ENCODE measurements around the gene IGF1R. TPM values are rescaled to one million over a fixed set of nuclear protein-coding genes. Genes with fewer than 3 reads are reported as not detected.

IGF1R gene
- total RNA-seq, 1 experiment from 2014 or later = 16.3 TPM

- TF ChIP-seq MAX (IDR thresholded peaks at IDR 0.05) = no peak
- TF ChIP-seq YY1 (IDR thresholded peaks at IDR 0.05; ENCODE audit: extremely low read depth, insufficient replicate concordance, low read depth, low read length) = no peak
- TF ChIP-seq RAD21 (IDR thresholded peaks at IDR 0.05; ENCODE audit: low read depth) = no peak
- TF ChIP-seq SP1 (IDR thresholded peaks at IDR 0.05; ENCODE audit: low read depth) = no peak
- no peak for TF ChIP-seq TCF7L2 (IDR thresholded peaks at IDR 0.05; ENCODE audit: borderline replicate concordance, extremely low read depth, insufficient read depth, insufficient read length)
- no peak for TF ChIP-seq SRF (IDR thresholded peaks at IDR 0.05; ENCODE audit: low read depth)
- no peak for TF ChIP-seq JUND (IDR thresholded peaks at IDR 0.05)
- TF ChIP-seq ATF3 (IDR thresholded peaks at IDR 0.05) = no peak
Observed at GRCh38 chr15:98809273-98809672, 160.9 kb downstream of the IGF1R start (continued).

GRCh38 chr15:98812716-98813446 is 164.5 kb downstream of the IGF1R start:
- no peak overlapping the region for H3K27ac ChIP-seq (ENCODE audit: low read depth, low read length)
- no peaks in the 10 kb centered on the region for H4K20me1 ChIP-seq (ENCODE audit: insufficient read depth)
- H3K9me2 ChIP-seq (ENCODE audit: insufficient read depth) = no peaks in the 10 kb centered on the region
- H2AFZ ChIP-seq (ENCODE audit: low read depth, low read length, poor library complexity, severe bottlenecking) = no peak overlapping the region
- no peaks in the 10 kb centered on the region for H3K36me3 ChIP-seq (ENCODE audit: control insufficient read depth in 1 of 2, insufficient read depth in 2 of 2, low read length in 2 of 2)
- H3K4me2 ChIP-seq (ENCODE audit: low read length) = no peak overlapping the region
- no TSS peak for BruUV-seq (replicated peaks)
- intact Hi-C loops (cut with micrococcal nuclease) = no loop called here
- RAD21 ChIA-PET (ENCODE audit: low non-redundant PET in 1 of 2, low total read pairs in 2 of 2, uncharacterized antibody in 2 of 2, unreplicated experiment in 2 of 2) = no interaction called here
- no peaks in the 10 kb centered on the region for H3K9me3 ChIP-seq (ENCODE audit: control insufficient read depth in 1 of 2, insufficient read depth in 1 of 2, low read depth in 1 of 2, low read length in 2 of 2)
- H3K4me3 ChIP-seq (replicated peaks in 1 of 2; ENCODE audit: low read depth in 1 of 2, low read length in 2 of 2) = no peak overlapping the region
- H3K79me2 ChIP-seq (ENCODE audit: insufficient read depth, low read length) = no peaks in the 10 kb centered on the region
- DNase-seq (ENCODE audit: low read depth, low spot score) (no peak), ATAC-seq (no peak)
- peaks cover 0 to 6% of the 10 kb centered on the region in 2 experiments; a peak in 1 of 4 replicates for H3K4me1 ChIP-seq (ENCODE audit: control insufficient read depth in 1 of 2, insufficient read depth in 2 of 2, low read length in 2 of 2)
- no peaks in the 10 kb centered on the region for H3K27me3 ChIP-seq (ENCODE audit: insufficient read depth, low read length)
- H3K9ac ChIP-seq (ENCODE audit: low read length) = no peak overlapping the region
- CTCF ChIA-PET = no interaction called here
- POLR2A ChIA-PET = no interaction called here
- TF ChIP-seq POLR2A (IDR thresholded peaks at IDR 0.05; ENCODE audit: borderline replicate concordance, extremely low read depth, insufficient read depth, insufficient read length) = no peak
- TF ChIP-seq JUND (IDR thresholded peaks at IDR 0.05) = no peak
- no peak for TF ChIP-seq POLR2AphosphoS5 (IDR thresholded peaks at IDR 0.05; ENCODE audit: low read depth, low read length)
- TF ChIP-seq ZBTB33 (IDR thresholded peaks at IDR 0.05; ENCODE audit: extremely low read depth, insufficient replicate concordance, low read length) = no peak
- TF ChIP-seq EGR1 (IDR thresholded peaks at IDR 0.05; ENCODE audit: low read depth) = no peak
- TF ChIP-seq SRF (IDR thresholded peaks at IDR 0.05; ENCODE audit: low read depth) = no peak
- TF ChIP-seq SP1 (IDR thresholded peaks at IDR 0.05; ENCODE audit: low read depth) = no peak
- no peak for TF ChIP-seq CEBPB (IDR thresholded peaks at IDR 0.05; ENCODE audit: low read depth)
- TF ChIP-seq REST (IDR thresholded peaks at IDR 0.05; ENCODE audit: low read depth) = no peak
- TF ChIP-seq EZH2phosphoT487 (IDR thresholded peaks at IDR 0.05; ENCODE audit: borderline replicate concordance) = no peak
- TF ChIP-seq RAD21 (IDR thresholded peaks at IDR 0.05; ENCODE audit: low read depth) = no peak
- TF ChIP-seq FOSL1 (IDR thresholded peaks at IDR 0.05; ENCODE audit: low read depth) = no peak
